ENCODE measurements around the gene GHRH.

GRCh38 chr20:37201827-37202162 is 59.8 kb downstream of the GHRH start:
- TF ChIP-seq CTCF (IDR thresholded peaks at IDR 0.05) (no peak), EZH2 (IDR thresholded peaks at IDR 0.05; ENCODE audit: borderline replicate concordance, insufficient read depth, low read depth, low read length, poor library complexity, severe bottlenecking) (no peak)
